Astrocyte (in vitro differentiated cells and primary cell): ENCODE results near the gene TRUB1. TPM values are rescaled to one million over a fixed set of nuclear protein-coding genes. Genes with fewer than 3 reads are reported as not detected.

Source experiments
- DNase-seq: peaks from one replicate; pipeline ENCODE4 v3.0.0-alpha.2; 2010; ENCODE audit warnings: low read depth
- FAIRE-seq: peaks from 2 replicates; lab custom pipeline; 2011; peaks lifted over from hg19 to GRCh38; lab: Jason Lieb, UNC
- H2AFZ ChIP-seq: 2 replicates; pipeline ENCODE4 v1.6.0; 2012; ENCODE audit warnings: low read depth, low read length, inconsistent platforms
- H3K27ac ChIP-seq: 2 replicates; pipeline ENCODE4 v1.5.1; 2011; ENCODE audit warnings: low read depth, low read length, inconsistent platforms
- H3K27me3 ChIP-seq: 2 replicates; pipeline ENCODE4 v1.6.0; 2011; ENCODE audit warnings: low read length, inconsistent platforms; ENCODE audit not compliant: insufficient read depth
- H3K36me3 ChIP-seq: 2 replicates; pipeline ENCODE4 v1.5.1; 2011; ENCODE audit warnings: low read length, inconsistent platforms; ENCODE audit not compliant: insufficient read depth
- H3K4me1 ChIP-seq: 2 replicates; pipeline ENCODE4 v1.5.1; 2011; ENCODE audit warnings: low read length, inconsistent platforms; ENCODE audit not compliant: insufficient read depth
- H3K4me2 ChIP-seq: 2 replicates; pipeline ENCODE4 v1.6.0; 2012; ENCODE audit warnings: low read length, inconsistent platforms
- H3K4me3 ChIP-seq: 2 replicates; pipeline ENCODE4 v1.5.1; 2011; ENCODE audit warnings: low read depth, mild to moderate bottlenecking, low read length, inconsistent platforms; ENCODE audit not compliant: insufficient read depth
- H3K79me2 ChIP-seq: 2 replicates; pipeline ENCODE4 v1.6.0; 2012; ENCODE audit warnings: mild to moderate bottlenecking, low read length, inconsistent platforms; ENCODE audit not compliant: insufficient read depth
- H3K9ac ChIP-seq: 2 replicates; pipeline ENCODE4 v1.6.0; 2012; ENCODE audit warnings: mild to moderate bottlenecking, low read length, inconsistent platforms
- H3K9me3 ChIP-seq: 2 replicates; pipeline ENCODE4 v1.5.1; 2012; ENCODE audit warnings: low read depth, mild to moderate bottlenecking, low read length, inconsistent platforms; ENCODE audit not compliant: insufficient read depth
- H4K20me1 ChIP-seq: 2 replicates; pipeline ENCODE4 v1.6.0; 2012; ENCODE audit warnings: low read length, inconsistent platforms; ENCODE audit not compliant: insufficient read depth
- H3K27ac Mint-ChIP-seq: one replicate; pipeline ENCODE4 v1.8.0; 2021; ENCODE audit warnings: mild to moderate bottlenecking, mixed read lengths; ENCODE audit not compliant: unreplicated experiment
- H3K27me3 Mint-ChIP-seq: one replicate; pipeline ENCODE4 v1.8.0; 2021; ENCODE audit warnings: low read depth, mixed read lengths; ENCODE audit not compliant: unreplicated experiment
- H3K36me3 Mint-ChIP-seq: one replicate; pipeline ENCODE4 v1.8.0; 2021; ENCODE audit warnings: low read depth, mixed read lengths; ENCODE audit not compliant: unreplicated experiment
- H3K4me1 Mint-ChIP-seq: one replicate; pipeline ENCODE4 v1.8.0; 2021; ENCODE audit warnings: low read depth, mixed read lengths; ENCODE audit not compliant: unreplicated experiment
- H3K4me3 Mint-ChIP-seq: one replicate; pipeline ENCODE4 v1.8.0; 2021; ENCODE audit warnings: mild to moderate bottlenecking, moderate library complexity, mixed read lengths; ENCODE audit not compliant: unreplicated experiment
- H3K9me3 Mint-ChIP-seq: one replicate; pipeline ENCODE4 v1.8.0; 2021; ENCODE audit warnings: mild to moderate bottlenecking, mixed read lengths; ENCODE audit not compliant: unreplicated experiment
- EZH2 ChIP-seq: IDR thresholded peaks from 2 replicates; pipeline ENCODE4 v1.6.1; 2012; ENCODE audit warnings: mild to moderate bottlenecking, low read length, inconsistent platforms; ENCODE audit not compliant: insufficient read depth
- total RNA-seq: library from RNA; stranded (reverse); gene quantifications from 2 replicates; pipeline ENCODE4 v1.2.1, GENCODE V29; 2021
- TF ChIP-seq, protein P1 (sequence below): IDR thresholded peaks from 2 replicates; pipeline ENCODE4 v1.5.1; 2011; ENCODE audit warnings: low read depth, mild to moderate bottlenecking, inconsistent platforms, low read length, moderate library complexity; ENCODE audit not compliant: insufficient read depth

The TRUB1 gene
- total RNA-seq, 1 donor from 2014 or later: 25.3 TPM

DNA sequence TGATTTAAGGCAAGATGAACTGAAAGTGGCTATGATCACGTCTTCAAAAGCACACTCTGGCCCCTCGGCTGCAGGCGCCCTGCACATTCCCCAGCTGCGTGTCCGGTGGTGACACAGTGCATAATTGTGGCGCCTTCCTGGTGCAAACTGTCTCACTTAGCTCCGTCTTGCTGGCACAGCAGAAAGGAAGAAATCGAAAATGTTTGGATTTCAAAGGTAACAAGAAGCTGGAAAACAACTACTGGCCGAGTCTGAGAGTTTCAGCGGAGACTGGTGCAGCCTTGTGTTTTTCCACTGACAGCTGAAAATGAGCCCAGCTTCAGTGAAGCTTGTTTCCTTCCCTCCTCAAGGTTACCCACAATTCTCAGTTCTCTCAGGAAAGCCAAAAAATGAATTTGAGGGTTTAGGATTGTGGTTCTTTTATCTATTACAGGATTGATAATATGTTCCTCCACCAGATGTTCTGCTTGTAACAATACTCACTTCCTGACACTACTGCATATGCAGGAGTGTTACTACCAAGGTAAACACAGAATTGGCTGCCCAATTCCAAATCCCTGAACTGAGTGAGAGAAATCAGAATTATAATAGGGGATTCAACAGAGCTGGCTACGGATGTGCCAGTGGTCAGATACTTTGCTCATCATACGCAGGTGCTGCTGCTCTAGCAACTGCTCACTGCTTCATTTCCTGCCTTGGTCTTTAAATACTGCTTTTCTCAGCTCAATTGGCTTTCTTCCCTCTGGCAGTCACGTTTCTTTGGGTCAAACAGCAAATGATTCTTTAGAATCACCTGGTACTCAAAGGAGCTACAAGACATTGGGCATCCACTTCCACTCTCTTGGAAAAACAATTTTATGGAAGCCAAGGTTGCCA is 63.7 kb downstream of the TRUB1 start:
- no peak overlapping the region for H3K27ac ChIP-seq
- no peaks in the 10 kb centered on the region for H3K27me3 ChIP-seq
- H3K27ac Mint-ChIP-seq: no peak overlapping the region
- peak overlapping the region; percentile 15 for H2AFZ ChIP-seq
- H3K9me3 Mint-ChIP-seq: no peaks in the 10 kb centered on the region
- H3K9me3 ChIP-seq: no peaks in the 10 kb centered on the region
- peaks cover 10% of the 10 kb centered on the region for H3K4me1 Mint-ChIP-seq
- H3K36me3 ChIP-seq: no peaks in the 10 kb centered on the region
- TF ChIP-seq, protein P1, sequence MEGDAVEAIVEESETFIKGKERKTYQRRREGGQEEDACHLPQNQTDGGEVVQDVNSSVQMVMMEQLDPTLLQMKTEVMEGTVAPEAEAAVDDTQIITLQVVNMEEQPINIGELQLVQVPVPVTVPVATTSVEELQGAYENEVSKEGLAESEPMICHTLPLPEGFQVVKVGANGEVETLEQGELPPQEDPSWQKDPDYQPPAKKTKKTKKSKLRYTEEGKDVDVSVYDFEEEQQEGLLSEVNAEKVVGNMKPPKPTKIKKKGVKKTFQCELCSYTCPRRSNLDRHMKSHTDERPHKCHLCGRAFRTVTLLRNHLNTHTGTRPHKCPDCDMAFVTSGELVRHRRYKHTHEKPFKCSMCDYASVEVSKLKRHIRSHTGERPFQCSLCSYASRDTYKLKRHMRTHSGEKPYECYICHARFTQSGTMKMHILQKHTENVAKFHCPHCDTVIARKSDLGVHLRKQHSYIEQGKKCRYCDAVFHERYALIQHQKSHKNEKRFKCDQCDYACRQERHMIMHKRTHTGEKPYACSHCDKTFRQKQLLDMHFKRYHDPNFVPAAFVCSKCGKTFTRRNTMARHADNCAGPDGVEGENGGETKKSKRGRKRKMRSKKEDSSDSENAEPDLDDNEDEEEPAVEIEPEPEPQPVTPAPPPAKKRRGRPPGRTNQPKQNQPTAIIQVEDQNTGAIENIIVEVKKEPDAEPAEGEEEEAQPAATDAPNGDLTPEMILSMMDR: no peak
- no peak for TF ChIP-seq EZH2
- H3K4me3 Mint-ChIP-seq: no peak overlapping the region
- no peak for FAIRE-seq
- H3K79me2 ChIP-seq: no peaks in the 10 kb centered on the region
- H3K36me3 Mint-ChIP-seq: no peaks in the 10 kb centered on the region
- DNase-seq: peak; percentile 25
- H3K4me3 ChIP-seq: peak overlapping the region; percentile 25
- H3K4me1 ChIP-seq: peaks cover 3% of the 10 kb centered on the region
- H4K20me1 ChIP-seq: no peaks in the 10 kb centered on the region
- H3K9ac ChIP-seq: no peak overlapping the region
- peak overlapping the region; percentile 58 for H3K4me2 ChIP-seq
- H3K27me3 Mint-ChIP-seq: no peaks in the 10 kb centered on the region

GRCh38 chr10:115003396-115003795 is 65.4 kb downstream of the TRUB1 start:
- no peaks in the 10 kb centered on the region for H3K9me3 ChIP-seq
- no peaks in the 10 kb centered on the region for H3K4me1 ChIP-seq
- FAIRE-seq: no peak

More at GRCh38 chr10:115003396-115003795, 65.4 kb downstream of the TRUB1 start:
- Histone ChIP-seq H3K4me3 (no peak overlapping the region), H4K20me1 (no peaks in the 10 kb centered on the region), H3K36me3 (no peaks in the 10 kb centered on the region), H3K27me3 (no peaks in the 10 kb centered on the region), H3K79me2 (no peaks in the 10 kb centered on the region), H3K9ac (no peak overlapping the region), H2AFZ (no peak overlapping the region), H3K27ac (no peak overlapping the region), H3K4me2 (no peak overlapping the region)
- Mint-ChIP-seq H3K27ac (no peak overlapping the region), H3K9me3 (no peaks in the 10 kb centered on the region), H3K4me3 (no peak overlapping the region), H3K4me1 (peaks cover 10% of the 10 kb centered on the region), H3K27me3 (no peaks in the 10 kb centered on the region), H3K36me3 (no peaks in the 10 kb centered on the region)
- DNase-seq: no peak
- TF ChIP-seq EZH2: no peak
- TF ChIP-seq, protein P1: no peak
